ENCODE measurements around the gene SPTSSA. TPM values are rescaled to one million over a fixed set of nuclear protein-coding genes. Genes with fewer than 3 reads are reported as not detected.
"Not testable (repeated sequence)": the region's sequence is repeated elsewhere in the genome, so short reads cannot be mapped to it uniquely, and the experiment has no call there.

SPTSSA gene
- total RNA-seq, 2 experiments from 2014 or later: 1.4 to 1.6 TPM

DNA sequence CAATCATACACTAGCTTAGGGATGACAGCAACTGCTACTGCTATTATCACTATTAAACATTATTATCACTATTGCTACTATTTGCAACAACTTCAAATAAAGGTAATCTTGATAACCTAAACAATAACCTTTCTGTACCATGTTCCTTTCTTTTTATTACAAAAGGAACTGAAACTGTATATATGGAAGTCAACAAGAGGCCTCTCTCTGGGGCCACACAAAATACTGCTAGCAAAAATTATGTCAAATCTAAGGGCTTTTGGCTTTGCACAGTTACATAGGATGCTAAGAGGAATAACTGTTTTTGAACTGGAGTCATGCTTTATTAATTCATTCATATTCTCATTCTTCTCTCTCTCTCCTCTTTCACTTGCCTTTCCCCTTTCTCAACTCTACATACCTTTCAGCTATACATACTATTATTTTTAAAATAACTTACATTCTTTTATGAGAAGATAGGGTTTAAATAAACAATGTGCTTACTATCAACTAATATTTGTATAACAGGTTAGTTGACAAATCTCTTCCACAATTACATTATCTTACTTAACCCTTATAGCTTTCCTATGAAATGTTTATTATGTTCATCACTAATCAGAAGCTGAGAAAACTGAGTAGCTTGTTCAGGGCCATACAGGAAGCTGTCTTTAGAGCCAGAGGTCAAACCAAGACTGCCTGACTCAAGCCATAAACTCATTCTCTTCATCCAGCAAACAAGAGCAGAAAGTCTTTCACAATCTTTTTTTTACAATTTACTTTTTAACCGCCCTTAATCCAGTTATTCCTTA, 25.7 kb downstream of the SPTSSA start:
- CTCF ChIA-PET: no interaction called here
- Mint-ChIP-seq H3K27me3 (no peaks in the 10 kb centered on the region), H3K27ac (no peak overlapping the region), H3K4me1 (ENCODE audit: low read depth) (no peaks in the 10 kb centered on the region), H3K4me3 (no peak overlapping the region), H3K36me3 (ENCODE audit: low read depth) (no peaks in the 10 kb centered on the region), H3K9me3 (no peaks in the 10 kb centered on the region)
- intact Hi-C loops (cut with DNase I, micrococcal nuclease): no loop called here
- no peaks in the 10 kb centered on the region for H3K27me3 ChIP-seq (ENCODE audit: control insufficient read depth in 1 of 2, insufficient read depth in 2 of 2, low read length in 2 of 2)
- DNase-seq (no peak), ATAC-seq (ENCODE audit: poor library complexity) (no peak)
- H3K4me1 ChIP-seq (ENCODE audit: insufficient read depth, low read length): no peaks in the 10 kb centered on the region
- POLR2A ChIA-PET: no interaction called here
- TF ChIP-seq, protein P1, sequence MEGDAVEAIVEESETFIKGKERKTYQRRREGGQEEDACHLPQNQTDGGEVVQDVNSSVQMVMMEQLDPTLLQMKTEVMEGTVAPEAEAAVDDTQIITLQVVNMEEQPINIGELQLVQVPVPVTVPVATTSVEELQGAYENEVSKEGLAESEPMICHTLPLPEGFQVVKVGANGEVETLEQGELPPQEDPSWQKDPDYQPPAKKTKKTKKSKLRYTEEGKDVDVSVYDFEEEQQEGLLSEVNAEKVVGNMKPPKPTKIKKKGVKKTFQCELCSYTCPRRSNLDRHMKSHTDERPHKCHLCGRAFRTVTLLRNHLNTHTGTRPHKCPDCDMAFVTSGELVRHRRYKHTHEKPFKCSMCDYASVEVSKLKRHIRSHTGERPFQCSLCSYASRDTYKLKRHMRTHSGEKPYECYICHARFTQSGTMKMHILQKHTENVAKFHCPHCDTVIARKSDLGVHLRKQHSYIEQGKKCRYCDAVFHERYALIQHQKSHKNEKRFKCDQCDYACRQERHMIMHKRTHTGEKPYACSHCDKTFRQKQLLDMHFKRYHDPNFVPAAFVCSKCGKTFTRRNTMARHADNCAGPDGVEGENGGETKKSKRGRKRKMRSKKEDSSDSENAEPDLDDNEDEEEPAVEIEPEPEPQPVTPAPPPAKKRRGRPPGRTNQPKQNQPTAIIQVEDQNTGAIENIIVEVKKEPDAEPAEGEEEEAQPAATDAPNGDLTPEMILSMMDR (IDR thresholded peaks at IDR 0.05): no peak
- H3K36me3 ChIP-seq (ENCODE audit: insufficient read depth, low read length): no peaks in the 10 kb centered on the region
- no peak overlapping the region for H3K4me3 ChIP-seq (ENCODE audit: low read length)
- H3K9me3 ChIP-seq (ENCODE audit: control insufficient read depth in 1 of 2, insufficient read depth in 1 of 2, low read length in 2 of 2): no peaks in the 10 kb centered on the region
- H3K27ac ChIP-seq (ENCODE audit: low read depth in 1 of 2, low read length in 2 of 2): no peak overlapping the region

DNA sequence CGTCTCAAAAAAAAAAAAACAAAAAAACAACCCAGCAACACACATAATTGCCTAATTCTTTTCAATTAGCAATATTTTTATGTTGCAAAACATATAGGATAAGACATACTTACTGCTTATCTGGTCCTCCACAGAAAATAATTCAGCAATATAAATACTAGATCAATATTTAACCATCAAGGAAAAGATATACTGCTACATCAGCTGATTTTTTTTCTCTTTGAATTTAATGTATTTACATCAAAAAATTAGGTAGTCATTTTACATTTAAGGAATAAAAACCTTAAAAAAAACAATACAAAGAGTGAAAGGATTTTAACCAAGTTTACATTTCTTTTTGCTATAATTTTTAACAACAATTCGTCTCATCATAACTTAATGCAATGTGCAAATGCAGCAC, 28.1 kb downstream of the SPTSSA start:
- Mint-ChIP-seq H3K27me3 (no peaks in the 10 kb centered on the region), H3K4me3 (no peak overlapping the region), H3K27ac (no peak overlapping the region), H3K4me1 (ENCODE audit: low read depth) (no peaks in the 10 kb centered on the region), H3K9me3 (no peaks in the 10 kb centered on the region), H3K36me3 (ENCODE audit: low read depth) (no peaks in the 10 kb centered on the region)
- H3K27me3 ChIP-seq (ENCODE audit: control insufficient read depth in 1 of 2, insufficient read depth in 2 of 2, low read length in 2 of 2): no peaks in the 10 kb centered on the region
- DNase-seq: no peak
- ChIA-PET POLR2A (no interaction called here), CTCF (no interaction called here)
- no peak for ATAC-seq (ENCODE audit: poor library complexity)
- TF ChIP-seq, protein P1 (IDR thresholded peaks at IDR 0.05): no peak
- no peaks in the 10 kb centered on the region for H3K36me3 ChIP-seq (ENCODE audit: insufficient read depth, low read length)
- intact Hi-C loops (cut with DNase I, micrococcal nuclease): no loop called here
- H3K27ac ChIP-seq (ENCODE audit: low read depth in 1 of 2, low read length in 2 of 2): no peak overlapping the region
- H3K4me1 ChIP-seq (ENCODE audit: insufficient read depth, low read length): no peaks in the 10 kb centered on the region
- no peaks in the 10 kb centered on the region for H3K9me3 ChIP-seq (ENCODE audit: control insufficient read depth in 1 of 2, insufficient read depth in 1 of 2, low read length in 2 of 2)
- no peak overlapping the region for H3K4me3 ChIP-seq (ENCODE audit: low read length)

DNA sequence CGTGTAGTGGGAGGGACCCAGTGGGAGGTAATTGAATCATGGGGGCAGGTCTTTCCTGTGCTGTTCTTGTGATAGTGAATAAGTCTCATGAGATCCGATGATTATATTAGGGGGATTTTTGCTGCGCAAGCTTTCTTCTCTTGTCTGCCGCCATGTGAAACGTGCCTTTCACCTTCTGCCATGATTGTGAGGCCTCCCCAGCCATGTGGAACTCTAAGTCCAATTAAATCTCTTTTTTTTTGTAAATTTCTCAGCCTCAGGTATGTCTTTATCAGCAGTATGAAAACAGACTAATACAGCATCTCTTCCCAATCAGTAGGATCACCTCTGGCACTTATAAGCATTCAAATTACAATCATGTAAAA, 34.0 kb downstream of the SPTSSA start:
- H3K36me3 ChIP-seq (ENCODE audit: insufficient read depth, low read length); intact Hi-C loops (cut with DNase I, micrococcal nuclease); H3K4me1 Mint-ChIP-seq (ENCODE audit: low read depth); H3K27ac ChIP-seq (ENCODE audit: low read depth in 1 of 2, low read length in 2 of 2); H3K27me3 ChIP-seq (ENCODE audit: control insufficient read depth in 1 of 2, insufficient read depth in 2 of 2, low read length in 2 of 2); H3K4me3 Mint-ChIP-seq; H3K4me1 ChIP-seq (ENCODE audit: insufficient read depth, low read length); ATAC-seq (ENCODE audit: poor library complexity); H3K27me3 Mint-ChIP-seq; H3K4me3 ChIP-seq (ENCODE audit: low read length); DNase-seq; H3K9me3 Mint-ChIP-seq; H3K9me3 ChIP-seq (ENCODE audit: control insufficient read depth in 1 of 2, insufficient read depth in 1 of 2, low read length in 2 of 2); H3K36me3 Mint-ChIP-seq (ENCODE audit: low read depth); POLR2A ChIA-PET; CTCF ChIA-PET; H3K27ac Mint-ChIP-seq: not testable (repeated sequence)
